ENCODE data around the gene NR2F1-AS1.

NR2F1-AS1 gene

DNA sequence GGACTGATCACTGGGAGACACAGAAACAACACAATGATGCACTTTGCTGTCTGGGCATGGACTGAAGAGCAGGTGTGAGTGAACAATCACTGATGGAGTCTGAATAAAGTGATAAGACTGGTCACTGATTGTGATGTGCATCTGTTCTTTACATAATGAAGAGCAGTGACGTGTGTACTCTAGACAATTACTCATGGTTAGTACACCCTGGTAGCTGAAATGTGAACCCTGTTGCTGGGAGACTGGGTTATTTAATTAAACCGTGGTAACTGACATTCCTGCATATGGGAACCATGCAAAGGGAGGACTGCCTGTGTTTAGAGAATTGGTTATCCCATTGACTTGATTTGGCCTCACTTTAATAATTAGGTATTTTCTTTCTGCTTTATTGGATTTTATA lies 202.9 kb downstream of the NR2F1-AS1 start:
- DNase-seq = no peak

GRCh38 chr5:93371893-93372292 lies 209.1 kb downstream of the NR2F1-AS1 start:
- no peak for DNase-seq

DNA sequence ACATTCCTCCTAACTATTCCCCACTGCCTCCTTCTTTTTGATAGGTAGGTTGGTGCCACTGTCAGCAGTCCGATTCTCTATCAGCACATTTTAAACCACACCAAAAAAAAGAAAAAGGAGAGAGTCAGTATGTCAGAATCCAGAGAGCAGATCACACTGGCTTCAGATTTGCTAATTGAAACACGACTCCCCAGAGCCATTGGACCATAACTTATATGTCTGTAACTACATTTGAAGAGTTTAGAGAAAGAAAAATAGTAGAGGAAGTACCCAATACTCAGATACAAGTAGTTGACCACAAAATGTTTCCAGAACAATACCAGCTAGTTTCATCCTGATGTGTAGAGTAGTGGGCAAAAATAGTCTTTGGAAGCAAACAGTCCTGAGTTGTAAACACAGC lies 216.6 kb downstream of the NR2F1-AS1 start:
- DNase-seq = no peak

DNA sequence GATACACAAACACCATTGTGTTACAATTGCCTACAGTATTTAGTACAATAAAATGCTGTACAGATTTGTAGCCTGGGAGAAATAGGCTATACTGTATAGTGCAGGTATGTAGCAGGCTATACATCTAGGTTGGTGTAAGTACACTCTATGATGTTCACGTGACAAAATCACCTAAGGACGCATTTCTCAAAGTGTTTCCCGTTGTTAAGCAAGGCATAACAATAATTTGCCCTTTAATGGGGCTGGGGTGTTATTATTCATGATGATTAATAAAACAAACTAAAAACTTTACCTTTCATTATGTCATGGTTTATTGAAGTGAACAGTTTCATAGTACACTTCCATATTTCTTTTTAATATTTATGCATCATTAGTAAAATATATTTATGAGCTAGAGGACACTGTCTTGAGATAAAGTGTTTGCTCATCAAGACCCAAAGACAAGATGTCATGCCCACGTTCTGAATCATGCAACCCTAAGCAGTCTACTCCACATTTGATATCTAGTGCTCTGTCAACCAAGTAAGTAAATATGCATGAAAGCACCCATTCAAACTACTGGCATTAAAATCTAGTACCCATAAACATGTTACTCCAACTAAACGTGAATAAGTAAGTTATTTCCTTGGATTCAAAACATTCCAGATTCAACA lies 220.5 kb downstream of the NR2F1-AS1 start:
- no peak for DNase-seq

DNA sequence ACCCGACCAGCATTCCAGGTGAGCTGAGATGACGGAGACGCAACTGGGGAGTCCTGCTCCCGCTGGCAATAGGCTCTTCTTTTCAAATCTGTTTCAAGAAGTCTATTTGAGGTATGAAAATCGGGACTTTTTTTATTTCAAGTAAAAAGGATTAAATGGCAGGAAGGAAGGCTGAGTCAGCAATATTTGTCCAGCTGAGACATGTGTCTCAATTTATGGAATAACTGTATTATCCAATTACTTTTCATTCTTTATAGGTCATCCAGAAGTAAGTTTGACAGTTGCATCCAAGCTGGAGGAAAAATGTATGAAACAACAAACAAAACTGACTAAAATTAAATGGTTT lies 221.1 kb downstream of the NR2F1-AS1 start:
- DNase-seq = no peak

Data from activated CD8-positive, alpha-beta memory T cell treated with anti-CD3 and anti-CD28 coated beads, Interleukin-2, amount 50 U/mL, for 48 hours (primary cell).